GM21447 (cell line): Measurements from ENCODE around the gene NBEA.

Source experiments
- ATAC-seq: cut with Tn5 transposase; IDR thresholded peaks from one replicate; pipeline ENCODE4 v1.9.1; 2021; ENCODE audit not compliant: unreplicated experiment

Gene NBEA

GRCh38 chr13:35557475-35557874, 615.4 kb downstream of the NBEA start:
- no peak for ATAC-seq

GRCh38 chr13:35561540-35561939, 619.5 kb downstream of the NBEA start:
- no peak for ATAC-seq

GRCh38 chr13:35565273-35565672, 623.2 kb downstream of the NBEA start:
- ATAC-seq, result no peak

- no peak for ATAC-seq
These were observed 624.3 kb downstream of the NBEA start for GRCh38 chr13:35566340-35566739.

GRCh38 chr13:35567406-35567980, 625.4 kb downstream of the NBEA start:
- no peak for ATAC-seq

GRCh38 chr13:35573639-35574038, 631.6 kb downstream of the NBEA start:
- ATAC-seq, result no peak

DNA sequence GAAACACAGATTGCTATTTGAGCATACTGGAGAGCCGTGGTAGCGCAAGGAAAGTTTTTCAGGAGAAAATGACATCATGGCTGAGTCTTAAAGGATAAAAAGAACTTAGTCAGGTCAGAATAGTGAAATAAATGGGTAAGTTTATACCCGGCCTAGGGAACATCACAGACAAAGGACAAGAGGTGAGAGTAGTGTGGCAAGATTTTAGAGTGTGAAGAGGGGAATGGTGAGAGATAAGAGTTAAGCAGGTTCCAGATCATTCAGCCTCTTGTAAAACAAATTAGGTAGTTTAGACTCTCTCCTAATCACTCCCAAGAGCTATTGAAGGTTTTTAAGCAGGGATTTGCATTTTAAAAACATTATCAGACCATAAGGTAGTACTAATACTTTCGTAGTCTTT, 650.4 kb downstream of the NBEA start:
- no peak for ATAC-seq

- ATAC-seq, result no peak
These were observed 651.6 kb downstream of the NBEA start for GRCh38 chr13:35593651-35594050.

GRCh38 chr13:35594096-35594495, 652.0 kb downstream of the NBEA start:
- ATAC-seq, result no peak

DNA sequence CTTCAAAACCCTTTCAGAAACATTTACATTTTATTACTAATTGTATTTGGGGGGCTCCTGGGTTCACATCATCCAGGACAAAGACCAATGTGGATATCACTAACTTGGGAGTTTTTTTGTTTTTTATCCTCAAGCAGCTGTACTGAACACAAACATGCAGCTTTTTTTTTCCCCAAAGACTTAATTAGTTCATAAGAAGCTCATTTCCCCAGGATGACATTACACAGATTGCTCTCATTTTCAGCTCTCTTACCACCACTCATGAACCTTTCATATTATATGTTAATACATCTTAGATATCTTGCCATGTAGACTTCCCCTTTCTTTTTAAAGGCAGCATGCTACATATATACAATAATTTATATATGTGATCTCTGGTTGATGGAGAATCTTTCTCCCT, 653.1 kb downstream of the NBEA start:
- no peak for ATAC-seq

- ATAC-seq, result no peak
These were observed 654.4 kb downstream of the NBEA start for GRCh38 chr13:35596321-35597030.

GRCh38 chr13:35597451-35597850, 655.4 kb downstream of the NBEA start:
- ATAC-seq, result no peak

- no peak for ATAC-seq
These were observed 656.2 kb downstream of the NBEA start for GRCh38 chr13:35598233-35598632.

GRCh38 chr13:35598790-35599369, 656.8 kb downstream of the NBEA start:
- no peak for ATAC-seq

DNA sequence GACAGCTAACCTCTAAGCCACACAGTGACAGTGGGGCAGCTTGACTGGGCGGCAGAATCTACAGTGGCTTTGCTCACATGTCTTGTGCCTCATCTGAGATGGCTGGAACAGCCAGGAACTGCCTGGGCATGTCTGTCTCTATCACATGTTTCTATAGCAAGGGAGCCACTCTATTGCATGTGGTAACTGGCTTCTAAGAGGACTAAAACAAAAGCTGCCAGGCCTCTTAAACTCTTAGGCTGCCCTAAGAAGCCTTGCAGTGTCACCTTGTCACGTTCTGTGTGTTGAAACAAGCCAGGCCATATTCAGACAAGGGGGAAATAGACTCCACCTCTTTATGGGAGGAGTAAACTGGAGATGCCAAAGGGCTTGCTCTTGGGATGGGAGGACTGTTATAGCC, 657.3 kb downstream of the NBEA start:
- no peak for ATAC-seq

GRCh38 chr13:35600137-35600536, 658.1 kb downstream of the NBEA start:
- no peak for ATAC-seq

GRCh38 chr13:35603593-35604285, 661.7 kb downstream of the NBEA start:
- ATAC-seq, result no peak

GRCh38 chr13:35614666-35615065, 672.6 kb downstream of the NBEA start:
- ATAC-seq, result no peak

DNA sequence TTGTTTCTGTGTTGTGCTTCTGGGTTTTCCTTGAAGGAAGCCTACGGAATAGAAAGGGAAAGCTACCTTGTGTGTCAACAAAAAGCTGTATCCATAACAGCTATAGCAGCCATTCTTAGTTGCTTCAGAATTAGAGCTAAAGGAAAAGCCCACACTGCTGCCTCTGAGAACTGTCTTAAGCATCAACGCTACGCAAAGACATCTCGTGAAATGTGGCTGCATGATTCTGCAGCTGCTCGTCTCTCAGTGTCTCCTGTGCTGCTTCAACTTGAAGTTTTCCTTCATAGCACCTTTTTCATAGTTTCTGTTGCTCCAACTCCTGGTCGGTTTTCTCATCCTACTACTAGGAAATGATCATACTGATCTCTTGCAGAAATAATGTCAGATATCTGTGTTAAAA, 675.4 kb downstream of the NBEA start:
- ATAC-seq, result no peak

- ATAC-seq, result no peak
These were observed 676.6 kb downstream of the NBEA start for GRCh38 chr13:35618565-35619083.

DNA sequence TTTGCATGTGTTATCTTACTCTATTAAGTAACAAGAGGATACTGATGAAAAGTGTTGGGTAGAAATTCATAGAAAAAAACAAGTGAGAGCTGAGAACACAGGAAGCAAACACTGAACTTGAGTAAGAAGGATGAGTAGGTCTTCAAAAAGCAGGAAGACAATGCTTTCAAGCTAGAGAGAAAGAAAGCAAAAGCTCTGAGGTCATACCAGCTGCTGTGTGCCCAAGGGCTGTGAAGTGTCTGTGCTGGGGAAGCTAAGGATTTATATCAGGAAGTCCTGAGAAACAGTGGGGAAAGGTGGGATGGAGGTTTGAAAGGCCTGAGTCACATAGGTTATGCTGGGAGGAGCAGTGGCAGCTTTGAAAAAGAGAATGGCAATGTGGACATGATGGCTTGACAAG, 679.9 kb downstream of the NBEA start:
- ATAC-seq, result no peak

DNA sequence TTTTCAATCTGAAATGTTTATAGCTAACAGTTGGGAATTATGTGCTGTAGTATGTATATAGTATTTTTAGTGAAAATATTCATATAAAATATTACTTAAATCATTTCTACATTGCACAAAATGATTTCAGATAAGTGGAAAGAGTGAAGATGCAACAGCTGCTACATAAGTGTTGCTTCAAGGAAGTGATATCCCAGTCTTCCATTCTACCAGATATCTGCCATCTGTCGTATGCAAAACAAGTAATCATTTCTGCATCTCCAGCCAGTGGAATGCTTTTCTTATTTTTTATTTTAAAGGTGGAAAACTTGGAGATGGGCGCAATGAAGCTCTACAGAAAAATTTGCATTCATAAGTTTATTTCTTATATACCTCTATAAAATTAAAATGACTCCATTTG, 687.0 kb downstream of the NBEA start:
- ATAC-seq, result no peak
